ENCODE results near the gene P2RX6. TPM values are rescaled to one million over a fixed set of nuclear protein-coding genes. Genes with fewer than 3 reads are reported as not detected.

Gene P2RX6
- polyA plus RNA-seq, 1 donor (not counting 4 experiments of a cell fraction or from before 2014, with no cell fraction given): 0.87 TPM

DNA sequence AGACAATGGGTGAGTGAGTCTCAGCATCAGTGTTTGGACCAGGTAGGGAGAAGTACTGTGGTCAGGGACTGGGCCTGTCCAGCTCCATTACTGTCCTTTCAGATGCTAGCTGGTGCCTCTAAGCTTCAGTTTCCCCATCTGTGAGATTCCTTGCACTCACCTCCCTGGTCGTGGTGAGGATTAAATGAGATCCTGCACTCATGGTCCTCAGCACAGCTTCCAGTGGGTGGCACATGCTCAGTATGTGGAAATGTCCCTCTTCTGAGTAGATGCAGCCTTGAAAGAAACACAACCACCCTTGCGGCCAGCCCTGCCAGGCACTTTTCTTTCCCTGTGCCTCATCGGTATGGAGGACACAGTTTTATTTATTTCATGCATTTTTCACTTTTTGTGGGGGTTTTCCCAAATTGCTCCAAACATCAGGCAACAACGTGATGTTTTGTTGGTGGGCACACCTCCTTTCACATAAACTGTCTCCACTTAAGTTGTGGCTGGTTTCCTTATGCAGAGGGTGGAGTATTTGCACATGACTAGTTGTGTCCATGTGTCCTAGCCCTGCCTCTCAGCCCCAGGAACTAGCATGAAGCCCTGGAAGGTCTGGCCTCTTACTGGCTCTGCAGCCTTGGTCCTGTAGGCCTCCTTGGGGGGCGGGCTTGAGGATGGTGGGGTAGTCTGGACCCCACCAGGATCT lies 31.7 kb upstream of the P2RX6 start:
- no peak for DNase-seq (ENCODE audit: low read depth, low spot score)
- Histone ChIP-seq H3K79me2 (ENCODE audit: control insufficient read depth, insufficient read depth, low read length) (peaks cover 23% of the 10 kb centered on the region), H2AFZ (ENCODE audit: control insufficient read depth, low read length) (no peak overlapping the region), H3K4me1 (ENCODE audit: control insufficient read depth, extremely low read depth, insufficient read depth, low read length) (peaks cover 29% of the 10 kb centered on the region), H3K27me3 (ENCODE audit: control insufficient read depth, extremely low read depth, insufficient read depth, low read length) (no peaks in the 10 kb centered on the region), H3K9me3 (ENCODE audit: control insufficient read depth, low read depth, low read length) (peaks cover 6% of the 10 kb centered on the region), H4K20me1 (ENCODE audit: control insufficient read depth, extremely low read depth, insufficient read depth, low read length) (peaks cover 4% of the 10 kb centered on the region), H3K36me3 (ENCODE audit: control insufficient read depth in 2 of 2, extremely low read depth in 1 of 2, insufficient read depth in 2 of 2, low read length in 2 of 2) (peaks cover 21% of the 10 kb centered on the region in 2 experiments), H3K27ac (ENCODE audit: control insufficient read depth, insufficient read depth, low read length) (peak overlapping the region; percentile 77), H3K4me3 (ENCODE audit: control insufficient read depth in 2 of 3, extremely low read depth in 1 of 3, insufficient read depth in 2 of 3, low read depth in 1 of 3, low read length in 3 of 3) (peak overlapping the region; percentile 75 to 93 (median 90)), H3K9ac (ENCODE audit: control insufficient read depth, extremely low read depth, insufficient read depth, low read length) (peak overlapping the region; percentile 91), H3K4me2 (ENCODE audit: control insufficient read depth, extremely low read depth, insufficient read depth, low read depth, low read length) (peak overlapping the region; percentile 97), H3K9me1 (ENCODE audit: control insufficient read depth, extremely low read depth, insufficient read depth, low read length) (no peaks in the 10 kb centered on the region)
- dilution Hi-C loops (cut with MboI; ENCODE audit: extremely low pct_ligation_motif_present, low sequenced_read_pairs): no loop called here
- FAIRE-seq: no peak
- TF ChIP-seq, protein P1, sequence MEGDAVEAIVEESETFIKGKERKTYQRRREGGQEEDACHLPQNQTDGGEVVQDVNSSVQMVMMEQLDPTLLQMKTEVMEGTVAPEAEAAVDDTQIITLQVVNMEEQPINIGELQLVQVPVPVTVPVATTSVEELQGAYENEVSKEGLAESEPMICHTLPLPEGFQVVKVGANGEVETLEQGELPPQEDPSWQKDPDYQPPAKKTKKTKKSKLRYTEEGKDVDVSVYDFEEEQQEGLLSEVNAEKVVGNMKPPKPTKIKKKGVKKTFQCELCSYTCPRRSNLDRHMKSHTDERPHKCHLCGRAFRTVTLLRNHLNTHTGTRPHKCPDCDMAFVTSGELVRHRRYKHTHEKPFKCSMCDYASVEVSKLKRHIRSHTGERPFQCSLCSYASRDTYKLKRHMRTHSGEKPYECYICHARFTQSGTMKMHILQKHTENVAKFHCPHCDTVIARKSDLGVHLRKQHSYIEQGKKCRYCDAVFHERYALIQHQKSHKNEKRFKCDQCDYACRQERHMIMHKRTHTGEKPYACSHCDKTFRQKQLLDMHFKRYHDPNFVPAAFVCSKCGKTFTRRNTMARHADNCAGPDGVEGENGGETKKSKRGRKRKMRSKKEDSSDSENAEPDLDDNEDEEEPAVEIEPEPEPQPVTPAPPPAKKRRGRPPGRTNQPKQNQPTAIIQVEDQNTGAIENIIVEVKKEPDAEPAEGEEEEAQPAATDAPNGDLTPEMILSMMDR (optimal IDR thresholded peaks at IDR 0.05 in 1 of 3, IDR thresholded peaks at IDR 0.05 in 1 of 3, conservative IDR thresholded peaks at IDR 0.05 in 1 of 3; ENCODE audit: extremely low read depth in 1 of 3, insufficient read depth in 2 of 3, low read length in 3 of 3): no peak
- no peak for TF ChIP-seq EZH2 (IDR thresholded peaks at IDR 0.05; ENCODE audit: low read length)

DNA sequence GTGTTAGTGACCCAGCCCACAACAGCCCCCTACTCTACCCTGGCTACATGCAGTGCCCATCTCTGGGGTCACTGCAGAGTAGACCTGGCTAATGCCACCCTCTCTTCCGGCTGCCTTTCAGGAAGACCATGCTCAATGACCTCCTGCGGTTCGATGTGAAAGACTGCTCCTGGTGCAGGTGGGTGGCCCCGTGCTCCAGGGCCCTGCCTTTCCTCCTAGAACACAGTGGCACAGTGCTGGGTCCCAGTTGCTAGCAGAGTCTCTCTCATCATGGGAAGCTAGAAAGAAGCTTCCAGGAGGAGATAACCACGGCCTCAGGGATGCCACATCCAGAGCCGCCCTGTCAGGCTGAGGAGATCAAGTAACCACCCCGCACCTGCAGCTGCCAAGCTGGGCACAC lies 29.2 kb upstream of the P2RX6 start:
- Histone ChIP-seq H3K4me3 (ENCODE audit: control insufficient read depth in 2 of 3, extremely low read depth in 1 of 3, insufficient read depth in 2 of 3, low read depth in 1 of 3, low read length in 3 of 3) (no peak overlapping the region), H3K9me1 (ENCODE audit: control insufficient read depth, extremely low read depth, insufficient read depth, low read length) (no peaks in the 10 kb centered on the region), H3K27me3 (ENCODE audit: control insufficient read depth, extremely low read depth, insufficient read depth, low read length) (no peaks in the 10 kb centered on the region), H3K79me2 (ENCODE audit: control insufficient read depth, insufficient read depth, low read length) (peaks cover 23% of the 10 kb centered on the region), H3K36me3 (ENCODE audit: control insufficient read depth in 2 of 2, extremely low read depth in 1 of 2, insufficient read depth in 2 of 2, low read length in 2 of 2) (peaks cover 25 to 28% of the 10 kb centered on the region in 2 experiments), H3K9me3 (ENCODE audit: control insufficient read depth, low read depth, low read length) (no peaks in the 10 kb centered on the region), H3K4me1 (ENCODE audit: control insufficient read depth, extremely low read depth, insufficient read depth, low read length) (peaks cover 16% of the 10 kb centered on the region), H3K4me2 (ENCODE audit: control insufficient read depth, extremely low read depth, insufficient read depth, low read depth, low read length) (no peak overlapping the region), H4K20me1 (ENCODE audit: control insufficient read depth, extremely low read depth, insufficient read depth, low read length) (peaks cover 4% of the 10 kb centered on the region), H3K9ac (ENCODE audit: control insufficient read depth, extremely low read depth, insufficient read depth, low read length) (no peak overlapping the region), H2AFZ (ENCODE audit: control insufficient read depth, low read length) (no peak overlapping the region), H3K27ac (ENCODE audit: control insufficient read depth, insufficient read depth, low read length) (no peak overlapping the region)
- no peak for FAIRE-seq
- no peak for TF ChIP-seq EZH2 (IDR thresholded peaks at IDR 0.05; ENCODE audit: low read length)
- TF ChIP-seq, protein P1 (optimal IDR thresholded peaks at IDR 0.05 in 1 of 3, IDR thresholded peaks at IDR 0.05 in 1 of 3, conservative IDR thresholded peaks at IDR 0.05 in 1 of 3; ENCODE audit: extremely low read depth in 1 of 3, insufficient read depth in 2 of 3, low read length in 3 of 3): no peak
- dilution Hi-C loops (cut with MboI; ENCODE audit: extremely low pct_ligation_motif_present, low sequenced_read_pairs): no loop called here
- DNase-seq (ENCODE audit: low read depth, low spot score): no peak
